Activated B cell treated with CpG ODN at 0.5 μM for 24 hours (primary cell): ENCODE data around the gene PAMR1. TPM values are rescaled to one million over a fixed set of nuclear protein-coding genes. Genes with fewer than 3 reads are reported as not detected.

Source experiments
- ATAC-seq: fragments of 200-7000 bp; cut with Tn5 transposase; one replicate; pipeline ENCODE4 v1.10.0; 2021; ENCODE audit warnings: low read depth, mild to moderate bottlenecking, moderate library complexity
- CTCF ChIA-PET: fragments of 350-600 bp; sonication (Branson Sonifier 250); formaldehyde crosslinking; loops from one replicate; lab custom pipeline; 2021; ENCODE audit warnings: antibody characterized with exemption; lab: Charles Lee
- POLR2A ChIA-PET: fragments of 350-600 bp; sonication (Branson Sonifier 250); formaldehyde crosslinking; loops from one replicate; lab custom pipeline; 2021; ENCODE audit warnings: antibody characterized with exemption; lab: Charles Lee
- DNase-seq: peaks from one replicate; pipeline ENCODE4 v3.0.0; 2022
- H3K27ac Mint-ChIP-seq: one replicate; pipeline ENCODE4 v1.8.0; 2020; ENCODE audit warnings: mixed read lengths
- H3K27me3 Mint-ChIP-seq: one replicate; pipeline ENCODE4 v1.8.0; 2021; ENCODE audit warnings: mixed read lengths
- H3K36me3 Mint-ChIP-seq: one replicate; pipeline ENCODE4 v1.8.0; 2021; ENCODE audit warnings: low read depth, mixed read lengths
- H3K4me1 Mint-ChIP-seq: one replicate; pipeline ENCODE4 v1.8.0; 2021; ENCODE audit warnings: mixed read lengths
- H3K4me3 Mint-ChIP-seq: one replicate; pipeline ENCODE4 v1.8.0; 2020; ENCODE audit warnings: mild to moderate bottlenecking, mixed read lengths
- H3K9me3 Mint-ChIP-seq: one replicate; pipeline ENCODE4 v1.8.0; 2020; ENCODE audit warnings: mixed read lengths
- CTCF ChIP-seq: fragments of 200-600 bp; IDR thresholded peaks from one replicate; pipeline ENCODE4 v1.8.0; 2022; ENCODE audit warnings: antibody characterized with exemption, mild to moderate bottlenecking
- intact Hi-C: fragments of 100-400 bp; cut with micrococcal nuclease; formaldehyde crosslinking; loops from one replicate; pipeline ENCODE4 v1.15.1; 2024
- total RNA-seq: library from RNA; stranded (reverse); gene quantifications from 2 replicates; pipeline ENCODE4 v1.2.3, GENCODE V29; 2022

Gene PAMR1
- total RNA-seq, 1 donor from 2014 or later: not detected

- Mint-ChIP-seq H3K27me3 (peaks cover 29% of the 10 kb centered on the region), H3K4me3 (no peak overlapping the region), H3K9me3 (no peaks in the 10 kb centered on the region), H3K4me1 (no peaks in the 10 kb centered on the region), H3K36me3 (no peaks in the 10 kb centered on the region), H3K27ac (no peak overlapping the region)
- ATAC-seq: no peak
- POLR2A ChIA-PET: no interaction called here
- intact Hi-C loops: no loop called here
- no peak for DNase-seq
- TF ChIP-seq CTCF: no peak
- CTCF ChIA-PET: no interaction called here
Measured at GRCh38 chr11:35463331-35463751, 62.1 kb downstream of the PAMR1 start.

GRCh38 chr11:35461917-35462538, 63.4 kb downstream of the PAMR1 start:
- Mint-ChIP-seq H3K9me3 (no peaks in the 10 kb centered on the region), H3K4me1 (no peaks in the 10 kb centered on the region), H3K36me3 (no peaks in the 10 kb centered on the region), H3K27ac (no peak overlapping the region), H3K27me3 (peaks cover 30% of the 10 kb centered on the region), H3K4me3 (no peak overlapping the region)
- DNase-seq (no peak), ATAC-seq (no peak)
- CTCF ChIA-PET: no interaction called here
- intact Hi-C loops: no loop called here
- no peak for TF ChIP-seq CTCF
- POLR2A ChIA-PET: no interaction called here

- H3K4me1 Mint-ChIP-seq: no peaks in the 10 kb centered on the region
- ChIA-PET CTCF (no interaction called here), POLR2A (no interaction called here)
- DNase-seq: no peak
- no peak overlapping the region for H3K4me3 Mint-ChIP-seq
- ATAC-seq: no peak
- H3K27ac Mint-ChIP-seq: no peak overlapping the region
- H3K9me3 Mint-ChIP-seq: no peaks in the 10 kb centered on the region
- intact Hi-C loops: no loop called here
- H3K27me3 Mint-ChIP-seq: peaks cover 29% of the 10 kb centered on the region
- H3K36me3 Mint-ChIP-seq: no peaks in the 10 kb centered on the region
- no peak for TF ChIP-seq CTCF
Measured at GRCh38 chr11:35459489-35459888, 65.9 kb downstream of the PAMR1 start.

GRCh38 chr11:35458846-35459245, 66.6 kb downstream of the PAMR1 start:
- H3K4me3 Mint-ChIP-seq: no peak overlapping the region
- intact Hi-C loops: no loop called here
- no peak for TF ChIP-seq CTCF
- no peaks in the 10 kb centered on the region for H3K9me3 Mint-ChIP-seq
- no peaks in the 10 kb centered on the region for H3K4me1 Mint-ChIP-seq
- ATAC-seq: no peak
- no peak overlapping the region for H3K27ac Mint-ChIP-seq
- ChIA-PET POLR2A (no interaction called here), CTCF (no interaction called here)
- H3K36me3 Mint-ChIP-seq: no peaks in the 10 kb centered on the region
- no peak for DNase-seq
- H3K27me3 Mint-ChIP-seq: peaks cover 25% of the 10 kb centered on the region

GRCh38 chr11:35454362-35454761, 71.1 kb downstream of the PAMR1 start:
- peaks cover 9% of the 10 kb centered on the region for H3K27me3 Mint-ChIP-seq
- H3K27ac Mint-ChIP-seq: no peak overlapping the region
- intact Hi-C loops: no loop called here
- H3K4me3 Mint-ChIP-seq: no peak overlapping the region
- CTCF ChIA-PET: no interaction called here
- TF ChIP-seq CTCF: no peak
- H3K4me1 Mint-ChIP-seq: no peaks in the 10 kb centered on the region
- DNase-seq (no peak), ATAC-seq (no peak)
- POLR2A ChIA-PET: no interaction called here
- H3K9me3 Mint-ChIP-seq: no peaks in the 10 kb centered on the region
- H3K36me3 Mint-ChIP-seq: no peaks in the 10 kb centered on the region
